IPS-20b (cell line): ENCODE results near the gene SOX15.
"Not testable (repeated sequence)": the region's sequence is repeated elsewhere in the genome, so short reads cannot be mapped to it uniquely, and the experiment has no call there.

Experiments
- H3K27ac ChIP-seq: one replicate; pipeline ENCODE4 v1.5.1; 2013; ENCODE audit warnings: low read length
- H3K27me3 ChIP-seq: 2 replicates; pipeline ENCODE4 v1.6.1; 2013; ENCODE audit warnings: mild to moderate bottlenecking, low read length, inconsistent platforms; ENCODE audit not compliant: insufficient read depth
- H3K36me3 ChIP-seq: 2 replicates; pipeline ENCODE4 v1.6.1; 2013; ENCODE audit warnings: low read depth, mild to moderate bottlenecking, inconsistent platforms, low read length, moderate library complexity; ENCODE audit not compliant: insufficient read depth
- H3K4me1 ChIP-seq: 2 replicates; pipeline ENCODE4 v1.6.1; 2013; ENCODE audit warnings: mild to moderate bottlenecking, control low read depth, inconsistent platforms, low read length, moderate library complexity; ENCODE audit not compliant: insufficient read depth
- H3K4me3 ChIP-seq: 2 replicates; pipeline ENCODE4 v1.5.1; 2013; ENCODE audit warnings: mild to moderate bottlenecking, low read length, inconsistent platforms
- H3K9ac ChIP-seq: 2 replicates; pipeline ENCODE4 v1.6.1; 2013; ENCODE audit warnings: low read depth, mild to moderate bottlenecking, inconsistent platforms, low read length, moderate library complexity
- H3K9me3 ChIP-seq: 2 replicates; pipeline ENCODE4 v1.6.1; 2013; ENCODE audit warnings: mild to moderate bottlenecking, low read depth, low read length, inconsistent platforms; ENCODE audit not compliant: insufficient read depth

Gene SOX15

DNA sequence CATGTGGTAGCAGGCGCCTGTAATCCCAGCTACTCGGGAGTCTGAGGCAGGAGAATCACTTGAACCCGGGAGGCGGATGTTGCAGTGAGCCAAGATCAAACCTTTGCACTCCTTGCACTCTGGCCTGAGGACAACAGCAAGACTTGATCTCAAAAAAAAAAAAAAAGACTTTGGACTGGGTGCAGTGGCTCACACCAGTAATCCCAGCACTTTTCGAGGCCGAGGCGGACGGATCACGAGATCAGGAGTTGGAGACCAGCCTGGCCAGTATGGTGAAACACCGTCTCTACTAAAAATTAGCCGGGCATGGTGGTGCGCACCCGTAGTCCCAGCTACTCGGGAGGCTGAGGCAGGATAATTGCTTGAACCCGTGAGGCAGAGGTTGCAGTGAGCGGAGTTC is 35.9 kb upstream of the SOX15 start:
- H3K9ac ChIP-seq, H3K27me3 ChIP-seq, H3K9me3 ChIP-seq, H3K36me3 ChIP-seq, H3K4me3 ChIP-seq, H3K4me1 ChIP-seq, H3K27ac ChIP-seq: not testable (repeated sequence)

- Histone ChIP-seq H3K4me3 (no peak overlapping the region), H3K9me3 (no peaks in the 10 kb centered on the region), H3K27me3 (no peaks in the 10 kb centered on the region), H3K4me1 (peaks cover 6% of the 10 kb centered on the region; the same call in 1 of the 2 replicates), H3K9ac (no peak overlapping the region), H3K27ac (no peak overlapping the region), H3K36me3 (peaks cover 8% of the 10 kb centered on the region; the same call in 1 of the 2 replicates)
Measured at GRCh38 chr17:7623661-7624060, 33.8 kb upstream of the SOX15 start.

- Histone ChIP-seq H3K27ac (no peak overlapping the region), H3K36me3 (0 out of 2 replicates have a peak, but pooled peaks cover under 1% of the 10 kb centered on the region), H3K4me3 (no peak overlapping the region), H3K9me3 (no peaks in the 10 kb centered on the region), H3K4me1 (no peaks in the 10 kb centered on the region), H3K9ac (no peak overlapping the region), H3K27me3 (no peaks in the 10 kb centered on the region)
Measured at GRCh38 chr17:7620835-7621234, 30.9 kb upstream of the SOX15 start.

DNA sequence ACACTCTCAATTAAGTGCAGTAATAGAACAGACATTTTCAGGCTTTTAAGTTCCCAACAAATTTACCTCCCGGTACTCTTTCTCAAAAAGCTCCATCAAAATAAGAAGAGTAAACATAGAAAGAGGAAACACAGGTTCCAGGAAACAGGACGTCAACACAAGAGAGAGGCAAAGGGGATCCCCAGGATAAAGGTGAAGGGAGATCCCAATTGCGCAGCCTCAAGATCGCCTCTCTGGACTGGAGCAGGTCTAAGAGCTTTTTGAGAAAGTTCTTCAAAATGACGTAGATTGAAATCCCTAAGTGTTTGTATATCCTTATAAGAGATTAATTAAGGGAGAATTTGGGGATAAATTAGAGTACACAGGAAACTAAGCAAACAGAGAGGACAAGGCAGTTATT is 28.7 kb upstream of the SOX15 start:
- no peak overlapping the region for H3K4me3 ChIP-seq
- no peak overlapping the region for H3K9ac ChIP-seq
- H3K4me1 ChIP-seq, result peaks cover under 1% of the 10 kb centered on the region; the same call in 1 of the 2 replicates
- H3K36me3 ChIP-seq, result no peaks in the 10 kb centered on the region
- no peaks in the 10 kb centered on the region for H3K9me3 ChIP-seq
- H3K27ac ChIP-seq, result no peak overlapping the region
- no peaks in the 10 kb centered on the region for H3K27me3 ChIP-seq

DNA sequence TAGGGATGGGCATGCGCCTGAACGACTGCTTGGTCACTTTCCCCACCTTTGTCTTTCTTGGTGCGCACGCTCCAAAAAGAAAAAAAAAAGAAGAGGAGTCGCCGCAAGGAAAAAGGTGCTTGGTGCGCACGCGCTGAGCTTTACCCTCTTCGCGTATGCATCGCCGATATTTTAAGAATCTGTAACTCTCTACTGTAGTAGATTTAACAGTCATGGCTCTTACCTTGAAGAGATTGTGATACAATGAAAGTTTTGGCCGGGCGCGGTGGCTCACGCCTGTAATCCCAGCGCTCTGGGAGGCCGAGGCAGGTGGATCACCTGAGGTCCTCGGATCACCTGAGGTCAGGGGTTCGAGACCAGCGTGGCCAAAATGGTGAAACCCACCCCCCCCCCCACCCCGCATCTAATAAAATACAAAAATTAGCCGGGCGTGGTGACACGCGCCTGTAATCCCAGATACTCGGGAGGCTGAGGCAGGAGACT is 25.4 kb upstream of the SOX15 start:
- Histone ChIP-seq H3K9me3 (no peaks in the 10 kb centered on the region), H3K27ac (no peak overlapping the region), H3K4me1 (peaks cover 11% of the 10 kb centered on the region), H3K4me3 (peak overlapping the region; percentile 66), H3K9ac (peak overlapping the region; percentile 56; the same call in 1 of the 2 replicates), H3K27me3 (no peaks in the 10 kb centered on the region), H3K36me3 (peaks cover 5% of the 10 kb centered on the region; the same call in 1 of the 2 replicates)

GRCh38 chr17:7614425-7615264 is 24.8 kb upstream of the SOX15 start, which contains the start of gene FXR2:
FXR2 (minus strand) TSS chr17:7614897; CDS start chr17:7614532, 365 bp downstream.
- H3K27me3 ChIP-seq, result no peaks in the 10 kb centered on the region
- H3K4me1 ChIP-seq, result peaks cover 11% of the 10 kb centered on the region
- peak within 1 kb of the TSS; percentile 78 for H3K4me3 ChIP-seq
- no peak within 1 kb of the TSS for H3K27ac ChIP-seq
- peaks cover 5% of the 10 kb centered on the region; the same call in 1 of the 2 replicates for H3K36me3 ChIP-seq
- H3K9ac ChIP-seq, result peak within 1 kb of the TSS; percentile 86; the same call in 1 of the 2 replicates
- no peaks in the 10 kb centered on the region for H3K9me3 ChIP-seq

GRCh38 chr17:7613769-7614424 is 24.0 kb upstream of the SOX15 start:
- H3K4me3 ChIP-seq, result peak overlapping the region; percentile 78
- no peaks in the 10 kb centered on the region for H3K9me3 ChIP-seq
- H3K36me3 ChIP-seq, result peaks cover 5% of the 10 kb centered on the region; the same call in 1 of the 2 replicates
- H3K27me3 ChIP-seq, result no peaks in the 10 kb centered on the region
- no peak overlapping the region for H3K27ac ChIP-seq
- H3K4me1 ChIP-seq, result peaks cover 11% of the 10 kb centered on the region
- H3K9ac ChIP-seq, result peak overlapping the region; percentile 86; the same call in 1 of the 2 replicates

DNA sequence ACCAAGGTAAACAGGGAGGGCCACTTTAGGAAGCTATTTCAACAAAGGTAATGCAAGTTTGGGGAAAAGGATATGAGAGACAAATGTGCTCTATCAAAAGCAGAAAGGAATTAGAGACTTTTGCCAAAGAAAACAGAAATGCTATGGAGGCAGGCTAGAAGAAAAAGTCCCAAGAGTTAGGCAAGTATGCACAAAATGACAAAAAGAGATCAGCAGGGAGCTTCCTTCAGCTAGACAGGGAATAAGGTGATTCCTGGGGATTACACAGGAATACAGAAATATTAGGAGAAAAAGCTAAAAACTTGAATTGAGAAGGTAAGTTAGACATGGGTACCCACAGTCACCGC is 22.4 kb upstream of the SOX15 start:
- Histone ChIP-seq H3K27ac (no peak overlapping the region), H3K9ac (no peak overlapping the region), H3K4me1 (peaks cover 11% of the 10 kb centered on the region), H3K27me3 (no peaks in the 10 kb centered on the region), H3K9me3 (no peaks in the 10 kb centered on the region), H3K36me3 (peaks cover 5% of the 10 kb centered on the region; the same call in 1 of the 2 replicates), H3K4me3 (no peak overlapping the region)

DNA sequence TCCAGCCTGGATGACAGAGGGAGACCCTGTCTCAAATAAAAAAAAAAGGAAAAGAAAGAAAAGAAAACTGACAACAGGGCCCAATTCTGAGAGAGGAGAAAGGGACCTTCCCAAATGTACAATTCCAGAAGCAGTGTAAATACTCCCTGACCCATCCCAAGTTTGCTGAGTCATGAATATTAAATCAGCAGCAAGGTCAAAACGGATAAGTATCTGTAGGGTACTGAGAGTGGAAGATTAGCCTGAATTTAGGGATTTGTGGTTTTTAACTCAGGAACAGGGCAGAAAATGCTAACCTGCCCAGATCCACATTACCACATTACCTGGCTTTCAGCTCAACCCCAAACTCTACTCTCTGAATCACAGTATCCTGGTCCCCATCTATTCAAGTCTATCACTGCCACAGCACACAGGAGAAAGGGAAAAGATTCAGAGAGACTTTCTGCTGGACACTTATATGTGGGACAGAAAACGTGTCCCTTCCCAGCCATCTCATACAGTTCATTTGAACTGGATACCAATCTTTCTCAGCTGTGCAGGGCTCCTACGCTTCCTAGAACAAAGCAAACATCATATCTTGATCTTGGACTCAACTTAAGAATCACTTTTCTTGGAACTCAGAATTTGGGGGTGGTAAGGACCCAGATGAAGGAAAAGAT is 21.9 kb upstream of the SOX15 start:
- H3K27ac ChIP-seq, result no peak overlapping the region
- H3K4me3 ChIP-seq, result no peak overlapping the region
- peaks cover 5% of the 10 kb centered on the region; the same call in 1 of the 2 replicates for H3K36me3 ChIP-seq
- no peak overlapping the region for H3K9ac ChIP-seq
- H3K4me1 ChIP-seq, result peaks cover 11% of the 10 kb centered on the region
- no peaks in the 10 kb centered on the region for H3K9me3 ChIP-seq
- no peaks in the 10 kb centered on the region for H3K27me3 ChIP-seq

GRCh38 chr17:7610641-7611040 is 20.7 kb upstream of the SOX15 start:
- Histone ChIP-seq H3K9me3 (no peaks in the 10 kb centered on the region), H3K4me3 (no peak overlapping the region), H3K27me3 (no peaks in the 10 kb centered on the region), H3K9ac (no peak overlapping the region), H3K36me3 (peaks cover 13% of the 10 kb centered on the region), H3K4me1 (peaks cover 11% of the 10 kb centered on the region), H3K27ac (no peak overlapping the region)

- Histone ChIP-seq H3K4me3 (no peak overlapping the region), H3K9me3 (no peaks in the 10 kb centered on the region), H3K36me3 (peaks cover 48% of the 10 kb centered on the region), H3K4me1 (no peaks in the 10 kb centered on the region), H3K27ac (no peak overlapping the region), H3K9ac (no peak overlapping the region), H3K27me3 (no peaks in the 10 kb centered on the region)
Measured at GRCh38 chr17:7606280-7606679, 16.4 kb upstream of the SOX15 start.
